Keratinocyte (primary cell): ENCODE results near the gene ZNF668. TPM values are rescaled to one million over a fixed set of nuclear protein-coding genes. Genes with fewer than 3 reads are reported as not detected.

Source experiments
- DNase-seq: peaks from one replicate; pipeline ENCODE4 v3.0.0-alpha.2; 2011; ENCODE audit warnings: low read depth, missing footprints, low spot score
- FAIRE-seq: peaks from 2 replicates; lab custom pipeline; 2011; peaks lifted over from hg19 to GRCh38; lab: Jason Lieb, UNC
- H2AFZ ChIP-seq: 2 replicates; pipeline ENCODE4 v1.6.0; 2012; ENCODE audit warnings: low read length, control low read depth, inconsistent platforms; ENCODE audit not compliant: control insufficient read depth
- H3K27ac ChIP-seq: 2 replicates; pipeline ENCODE4 v1.5.1; 2011; ENCODE audit warnings: low read length; ENCODE audit not compliant: control insufficient read depth, insufficient read depth
- H3K27me3 ChIP-seq: 3 replicates; pipeline ENCODE4 v1.6.0; 2011; ENCODE audit warnings: low read length; ENCODE audit not compliant: control insufficient read depth, insufficient read depth; ENCODE audit errors: extremely low read depth
- H3K36me3 ChIP-seq, 2 experiments: 2 replicates in 1 of 2; 3 replicates in 1 of 2; pipeline ENCODE4 v1.5.1; 2011; ENCODE audit warnings: low read length in 2 of 2, mild to moderate bottlenecking in 1 of 2; ENCODE audit not compliant: control insufficient read depth in 2 of 2, insufficient read depth in 2 of 2; ENCODE audit errors: extremely low read depth in 1 of 2
- H3K4me1 ChIP-seq: 3 replicates; pipeline ENCODE4 v1.5.1; 2011; ENCODE audit warnings: low read length; ENCODE audit not compliant: control insufficient read depth, insufficient read depth; ENCODE audit errors: extremely low read depth
- H3K4me2 ChIP-seq: 3 replicates; pipeline ENCODE4 v1.6.0; 2011; ENCODE audit warnings: low read depth, low read length; ENCODE audit not compliant: control insufficient read depth, insufficient read depth; ENCODE audit errors: extremely low read depth
- H3K4me3 ChIP-seq, 3 experiments: fragments of 200-600 bp in 1 of 3; sonication (generic) in 1 of 3; 2 replicates in 2 of 3; 3 replicates in 1 of 3; pipeline ENCODE4 v1.5.1; 2011 to 2016; ENCODE audit warnings: low read length in 3 of 3, mild to moderate bottlenecking in 3 of 3, control low read depth in 2 of 3, inconsistent platforms in 1 of 3, low read depth in 1 of 3, mixed read lengths in 1 of 3, mixed run types in 1 of 3, moderate library complexity in 1 of 3; ENCODE audit not compliant: control insufficient read depth in 2 of 3, insufficient read depth in 2 of 3; ENCODE audit errors: extremely low read depth in 1 of 3
- H3K79me2 ChIP-seq: 2 replicates; pipeline ENCODE4 v1.6.0; 2012; ENCODE audit warnings: low read length; ENCODE audit not compliant: control insufficient read depth, insufficient read depth
- H3K9ac ChIP-seq: 3 replicates; pipeline ENCODE4 v1.6.0; 2011; ENCODE audit warnings: low read length; ENCODE audit not compliant: control insufficient read depth, insufficient read depth; ENCODE audit errors: extremely low read depth
- H3K9me1 ChIP-seq: 3 replicates; pipeline ENCODE4 v1.6.0; 2011; ENCODE audit warnings: low read length; ENCODE audit not compliant: control insufficient read depth, insufficient read depth; ENCODE audit errors: extremely low read depth
- H3K9me3 ChIP-seq: 2 replicates; pipeline ENCODE4 v1.5.1; 2012; ENCODE audit warnings: low read depth, low read length; ENCODE audit not compliant: control insufficient read depth
- H4K20me1 ChIP-seq: 3 replicates; pipeline ENCODE4 v1.6.0; 2011; ENCODE audit warnings: low read length; ENCODE audit not compliant: control insufficient read depth, insufficient read depth; ENCODE audit errors: extremely low read depth
- CTCF ChIP-seq, 3 experiments: IDR thresholded peaks in 1 of 3; conservative IDR thresholded peaks in 1 of 3; optimal IDR thresholded peaks in 1 of 3; 2 replicates in 2 of 3; 3 replicates in 1 of 3; pipeline versions ENCODE3 to v1.5.1; 2011; ENCODE audit warnings: low read length in 3 of 3, mild to moderate bottlenecking in 3 of 3, moderate library complexity in 2 of 3, control low read depth in 1 of 3, inconsistent platforms in 1 of 3; ENCODE audit not compliant: insufficient read depth in 2 of 3; ENCODE audit errors: extremely low read depth in 1 of 3
- EZH2 ChIP-seq: IDR thresholded peaks from one replicate; pipeline ENCODE4 v1.6.1; 2012; ENCODE audit warnings: inconsistent platforms, mild to moderate bottlenecking, low read length, moderate library complexity
- dilution Hi-C: fragments of 300-500 bp; cut with MboI; formaldehyde crosslinking; loops from one replicate; pipeline ENCODE4 v1.7.0; 2020; ENCODE audit warnings: low sequenced_read_pairs; ENCODE audit not compliant: extremely low pct_ligation_motif_present
- polyA plus RNA-seq, 5 experiments: library from polyadenylated mRNA; depleted of rRNA in 3 of 5; stranded (reverse) in 3 of 5; stranded (forward) in 1 of 5; unstranded in 1 of 5; fragments of >200 nt; gene quantifications; 1 replicate in 1 of 5; 2 replicates in 3 of 5; 3 replicates in 1 of 5; pipeline versions ENCODE4 v1.2.1 to v1.2.3, GENCODE V29; 2011 to 2012; ENCODE audit warnings: missing spikeins in 2 of 5, low read depth in 1 of 5, low replicate concordance in 1 of 5

ZNF668 gene
- polyA plus RNA-seq, 1 donor (not counting 4 experiments of a cell fraction or from before 2014, with no cell fraction given) = 5.5 TPM

- FAIRE-seq (no peak), DNase-seq (no peak)
- Histone ChIP-seq H3K4me3 (no peak overlapping the region), H3K4me2 (no peak overlapping the region), H3K9me3 (no peaks in the 10 kb centered on the region), H3K27ac (no peak overlapping the region), H3K9ac (no peak overlapping the region), H3K27me3 (no peaks in the 10 kb centered on the region), H3K4me1 (peaks cover 18% of the 10 kb centered on the region), H3K36me3 (peaks cover 7 to 12% of the 10 kb centered on the region in 2 experiments), H3K79me2 (peaks cover 26% of the 10 kb centered on the region), H3K9me1 (no peaks in the 10 kb centered on the region), H2AFZ (no peak overlapping the region), H4K20me1 (no peaks in the 10 kb centered on the region)
- TF ChIP-seq CTCF (optimal IDR thresholded peaks at IDR 0.05 in 1 of 3, IDR thresholded peaks at IDR 0.05 in 1 of 3, conservative IDR thresholded peaks at IDR 0.05 in 1 of 3; ENCODE audit: extremely low read depth in 1 of 3, insufficient read depth in 2 of 3, low read length in 3 of 3) (no peak), EZH2 (no peak)
- dilution Hi-C loops = no loop called here
Observed at GRCh38 chr16:31089199-31089598, 15.2 kb upstream of the ZNF668 start.

- no peak for FAIRE-seq
- Histone ChIP-seq H4K20me1 (no peaks in the 10 kb centered on the region), H3K79me2 (peaks cover 20% of the 10 kb centered on the region), H2AFZ (no peak within 1 kb of the TSS), H3K36me3 (peaks cover 7 to 12% of the 10 kb centered on the region in 2 experiments), H3K9me1 (no peaks in the 10 kb centered on the region), H3K27ac (no peak within 1 kb of the TSS), H3K9me3 (no peaks in the 10 kb centered on the region), H3K4me2 (no peak within 1 kb of the TSS), H3K4me3 (no peak within 1 kb of the TSS), H3K9ac (no peak within 1 kb of the TSS), H3K4me1 (peaks cover 15% of the 10 kb centered on the region), H3K27me3 (no peaks in the 10 kb centered on the region)
- TF ChIP-seq CTCF (optimal IDR thresholded peaks at IDR 0.05 in 1 of 3, IDR thresholded peaks at IDR 0.05 in 1 of 3, conservative IDR thresholded peaks at IDR 0.05 in 1 of 3; ENCODE audit: extremely low read depth in 1 of 3, insufficient read depth in 2 of 3, low read length in 3 of 3) (no peak), EZH2 (no peak)
- dilution Hi-C loops = no loop called here
- no peak for DNase-seq
Observed at GRCh38 chr16:31088459-31089183, 14.6 kb upstream of the ZNF668 start, which contains the start of gene PRSS53. PRSS53 (minus strand) TSS chr16:31088943; CDS start chr16:31088809, 134 bp downstream.
